Mucosa of gallbladder (tissue), 1 donor: ENCODE results near the gene ACKR3. TPM values are rescaled to one million over a fixed set of nuclear protein-coding genes. Genes with fewer than 3 reads are reported as not detected.

Experiments
- DNase-seq: peaks from one replicate; pipeline ENCODE4 v3.0.0-alpha.2; 2020; ENCODE audit warnings: low spot score
- total RNA-seq: library from RNA; stranded (reverse); gene quantifications from one replicate; pipeline ENCODE4 v1.2.1, GENCODE V29; 2021
- donor health status: DM: no; HTN: no; CAD: no.

Gene ACKR3
- total RNA-seq, 1 donor from 2014 or later, result 12.0 TPM

DNA sequence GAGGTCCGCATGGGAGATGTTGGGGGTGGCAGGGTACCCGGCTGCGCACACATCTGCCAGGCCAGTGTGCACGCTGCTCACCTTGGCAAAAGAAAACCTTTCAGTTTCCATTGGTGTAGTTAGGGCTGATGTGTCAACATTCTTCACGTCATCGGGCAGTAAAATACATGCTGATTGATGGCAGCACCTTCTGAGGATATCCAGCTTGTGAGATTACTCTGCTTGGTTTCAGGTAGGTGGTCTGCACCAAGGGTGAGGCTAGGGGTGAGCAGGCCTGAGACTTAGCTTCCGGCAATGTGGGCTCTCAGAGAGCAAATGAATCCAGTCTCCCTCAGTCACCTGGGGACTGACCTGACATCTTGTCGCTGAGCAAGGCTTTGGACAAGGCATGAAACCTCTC lies 19.3 kb upstream of the ACKR3 start:
- DNase-seq, result no peak

- DNase-seq, result no peak
Measured at GRCh38 chr2:236550701-236551465, 18.7 kb upstream of the ACKR3 start.

DNA sequence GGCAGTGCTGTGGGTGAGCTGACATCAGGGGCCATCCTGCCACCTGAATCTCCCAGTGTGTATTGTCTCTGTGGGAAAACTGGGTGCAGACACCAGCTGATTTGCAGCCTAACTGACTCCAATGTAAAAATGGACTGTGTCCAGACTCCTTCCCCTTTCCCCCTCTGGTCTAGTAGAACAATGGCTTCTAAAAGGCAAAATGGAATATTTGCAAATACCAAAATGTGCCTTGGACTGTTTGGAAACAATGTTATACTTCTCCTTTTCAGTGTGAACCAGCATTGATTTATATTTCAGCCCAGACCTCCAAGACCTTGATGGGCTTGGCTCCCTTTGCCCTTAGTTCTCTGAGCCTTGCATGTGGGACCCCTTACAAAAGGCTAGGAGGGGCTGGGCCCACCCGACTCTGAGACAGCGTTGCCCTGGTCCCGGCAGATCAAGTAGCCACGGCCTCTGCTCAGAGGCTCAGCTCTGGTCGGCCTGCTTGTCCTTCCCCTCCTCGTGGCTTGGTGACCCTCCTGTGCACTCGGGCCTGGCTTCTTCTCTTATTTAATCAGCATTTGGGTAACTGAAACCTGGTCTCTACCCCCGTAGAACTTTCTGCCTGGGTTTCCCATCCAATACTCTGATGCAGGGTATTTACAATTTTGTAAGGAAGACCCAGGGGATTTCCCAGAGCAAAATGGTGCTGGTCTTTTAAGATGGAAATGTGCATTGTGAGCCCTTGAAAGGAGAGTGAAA lies 18.0 kb upstream of the ACKR3 start:
- no peak for DNase-seq

- no peak for DNase-seq
Measured at GRCh38 chr2:236552212-236552542, 17.4 kb upstream of the ACKR3 start.

- DNase-seq, result no peak
Measured at GRCh38 chr2:236552581-236553363, 16.9 kb upstream of the ACKR3 start.

DNA sequence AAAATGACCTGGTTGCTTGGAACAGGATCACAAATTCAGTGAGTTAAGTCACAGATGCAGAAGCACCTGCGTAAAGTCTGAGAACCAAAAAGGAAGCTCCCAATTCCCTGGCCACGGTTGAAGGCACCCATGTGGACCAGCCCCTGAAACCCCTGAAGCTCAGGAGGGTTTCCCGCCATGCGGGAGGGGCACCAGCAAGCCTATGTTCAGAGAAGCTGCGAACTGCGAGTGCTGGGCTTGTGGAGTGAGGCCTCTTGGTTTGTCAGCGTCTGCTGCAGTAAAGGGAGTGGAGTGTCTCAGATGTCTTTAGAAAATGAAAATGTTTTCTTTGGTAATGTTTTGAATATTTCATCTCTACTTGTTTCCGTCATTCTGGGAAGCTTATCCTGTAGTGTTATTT lies 16.1 kb upstream of the ACKR3 start:
- DNase-seq, result no peak

DNA sequence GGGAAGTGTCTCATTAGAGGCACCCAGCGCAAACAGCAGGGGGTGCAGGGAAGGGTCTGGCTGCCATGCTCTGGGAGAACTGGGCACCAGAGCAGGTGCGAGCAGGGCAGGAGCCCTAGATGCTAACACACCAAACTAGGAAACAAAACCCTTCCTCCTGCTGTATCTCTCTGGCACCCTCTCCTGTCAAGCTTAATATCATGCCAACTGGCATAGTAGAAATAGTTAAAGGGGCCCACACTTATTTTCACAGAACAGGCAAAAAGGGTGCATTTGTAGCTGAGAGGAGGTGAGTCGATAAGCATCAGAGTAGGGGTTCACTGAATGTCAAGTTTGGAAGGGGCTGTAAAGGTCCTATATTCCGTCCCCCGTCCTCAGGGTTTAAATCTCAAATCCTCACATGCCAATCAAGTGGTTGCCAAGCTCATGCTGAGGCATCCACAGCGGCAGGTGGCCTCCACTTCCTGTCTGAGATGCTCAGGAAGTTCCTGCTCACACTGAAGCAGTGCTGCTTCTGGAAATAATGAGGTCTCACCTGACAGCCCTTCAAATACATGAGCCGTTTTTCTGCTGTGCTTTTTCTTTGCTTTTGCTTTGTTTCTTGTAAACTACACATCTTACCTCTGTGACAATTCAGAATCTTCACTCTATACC lies 14.9 kb upstream of the ACKR3 start:
- no peak for DNase-seq

GRCh38 chr2:236555481-236555880 lies 14.1 kb upstream of the ACKR3 start:
- no peak for DNase-seq

DNA sequence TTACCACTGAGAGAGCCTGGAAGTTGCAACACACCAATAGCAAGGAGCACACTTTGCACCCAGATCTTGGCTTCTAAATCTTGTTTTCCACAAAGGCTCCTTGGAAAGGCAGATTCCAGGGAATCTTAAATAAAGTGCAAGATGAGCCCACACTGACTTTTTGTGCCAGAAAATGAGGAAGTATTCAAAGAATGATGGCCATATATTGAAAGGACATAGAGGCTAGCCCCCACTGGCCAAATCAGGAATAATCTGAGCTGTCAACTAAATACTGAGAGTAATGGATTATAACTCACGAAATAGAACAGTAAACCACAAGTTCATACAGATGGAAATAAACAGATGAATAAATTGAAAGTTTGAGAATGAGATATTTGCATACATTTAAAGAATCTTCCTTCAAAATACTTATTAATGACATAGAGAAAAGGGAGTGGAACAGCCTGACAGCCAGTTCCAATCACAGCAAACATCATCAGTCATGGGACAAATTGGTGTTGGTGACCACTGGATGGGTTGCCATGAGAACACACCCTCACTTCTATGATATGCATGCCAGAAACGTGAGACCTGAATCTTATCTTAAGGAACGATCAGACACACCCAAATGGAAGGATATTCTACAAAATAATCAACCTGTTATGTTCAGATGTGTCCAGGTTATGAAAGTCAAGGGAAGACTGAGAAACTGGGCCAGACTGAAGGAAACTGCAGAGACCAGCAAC lies 12.2 kb upstream of the ACKR3 start:
- no peak for DNase-seq

GRCh38 chr2:236558036-236558435 lies 11.6 kb upstream of the ACKR3 start:
- no peak for DNase-seq

DNA sequence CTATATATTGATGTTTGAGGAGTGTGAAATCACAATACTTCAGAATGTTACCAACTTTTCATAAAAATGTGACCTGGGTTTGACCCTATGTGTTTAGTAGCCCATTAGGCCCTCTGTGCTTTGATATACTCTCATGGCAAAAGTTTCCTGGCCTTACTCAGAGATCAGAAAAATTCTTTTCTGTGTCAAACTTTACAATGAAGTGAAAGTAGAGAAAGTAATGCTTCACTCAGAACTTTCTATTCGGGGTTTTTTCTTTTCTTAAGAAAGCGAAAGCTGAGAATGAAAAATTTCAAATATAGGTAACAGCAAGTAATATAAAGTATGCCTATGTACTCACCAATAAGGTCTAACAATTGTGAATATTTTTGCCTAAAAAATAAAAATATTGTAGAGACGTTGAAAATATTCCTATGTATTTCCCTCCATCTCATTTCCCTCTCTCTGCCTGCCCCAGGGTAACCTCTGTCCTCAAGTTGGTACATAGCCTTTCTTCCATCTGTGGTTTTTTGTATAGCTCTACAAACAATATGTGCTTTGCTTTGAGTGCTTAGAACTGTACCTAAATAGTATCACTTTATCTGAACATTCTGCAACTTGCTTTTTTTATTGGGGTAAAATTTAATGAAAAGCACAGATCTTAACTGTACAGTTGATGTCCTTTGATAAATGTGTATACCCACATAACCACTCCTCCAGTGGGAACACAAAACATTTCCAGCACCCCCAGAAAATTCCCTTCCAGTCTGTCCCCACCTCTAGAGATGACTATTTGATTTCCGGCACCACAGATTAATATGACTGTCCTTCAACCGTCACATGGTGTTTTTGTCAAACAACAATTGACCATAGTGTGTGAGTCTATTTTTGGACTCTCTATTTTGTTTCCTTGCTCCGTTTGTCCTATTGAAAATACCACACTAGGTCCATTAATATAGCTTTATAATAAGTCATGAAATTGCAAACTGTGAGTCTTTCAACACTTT lies 10.3 kb upstream of the ACKR3 start:
- no peak for DNase-seq

GRCh38 chr2:236561874-236562273 lies 7.8 kb upstream of the ACKR3 start:
- no peak for DNase-seq

DNA sequence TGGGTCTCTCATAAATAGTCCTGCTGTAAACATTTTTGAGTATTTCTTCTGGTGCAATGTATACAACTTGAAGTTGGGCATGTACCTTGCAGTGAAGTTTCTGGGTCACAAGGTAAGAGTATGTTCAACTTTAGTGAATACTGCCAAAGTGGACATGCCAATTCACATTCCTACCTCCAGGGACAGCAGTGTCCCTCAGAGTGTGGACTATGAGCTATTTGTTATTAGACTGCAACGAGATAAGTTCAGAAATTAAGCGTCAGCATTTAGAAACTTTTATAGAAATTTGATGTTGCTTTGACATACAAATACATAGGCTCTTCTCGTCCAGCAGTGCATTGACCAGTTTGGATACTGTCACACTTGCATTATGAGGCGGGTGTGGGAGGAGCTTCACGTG lies 7.2 kb upstream of the ACKR3 start:
- DNase-seq, result peak; percentile 38

DNA sequence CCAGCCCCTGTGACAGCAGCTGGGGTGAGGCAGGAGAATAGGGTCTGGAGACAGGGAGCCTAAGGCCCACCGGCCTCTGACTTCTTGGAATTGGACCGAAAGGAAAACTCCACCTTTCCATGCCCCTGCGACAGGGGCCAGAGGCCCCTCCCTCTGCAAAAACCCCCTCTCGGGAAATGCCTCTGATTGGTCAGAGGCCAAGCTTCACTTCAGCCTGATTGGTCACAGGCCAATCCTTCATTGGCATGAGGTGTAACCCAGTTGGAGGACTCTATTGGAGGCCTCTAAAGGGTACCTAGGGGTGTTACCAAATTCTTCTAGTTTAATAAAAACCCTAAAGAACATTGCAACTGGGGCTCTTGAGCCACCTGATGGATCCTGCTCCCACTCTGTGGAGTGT lies 5.7 kb upstream of the ACKR3 start:
- no peak for DNase-seq

DNA sequence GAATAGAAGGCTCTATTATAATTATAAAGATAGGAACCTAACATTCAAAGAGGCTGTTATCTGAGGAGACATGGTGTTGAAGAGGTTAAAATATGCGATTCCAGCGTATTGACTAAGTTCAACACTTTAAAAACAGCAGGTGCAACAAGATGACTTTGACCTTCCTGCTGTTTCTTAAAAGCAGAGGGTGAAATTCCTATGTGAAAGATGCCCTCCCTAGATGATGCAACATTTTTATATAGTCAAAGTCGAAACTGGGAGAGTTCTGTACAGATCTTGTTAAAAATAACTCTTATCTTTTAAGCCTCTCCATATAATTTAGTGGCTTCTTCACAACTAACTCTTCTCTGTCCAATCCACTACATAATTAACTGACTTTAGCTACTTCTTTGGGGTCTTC lies 4.4 kb upstream of the ACKR3 start:
- DNase-seq, result no peak

- DNase-seq, result no peak
Measured at GRCh38 chr2:236565879-236566402, 3.7 kb upstream of the ACKR3 start.

DNA sequence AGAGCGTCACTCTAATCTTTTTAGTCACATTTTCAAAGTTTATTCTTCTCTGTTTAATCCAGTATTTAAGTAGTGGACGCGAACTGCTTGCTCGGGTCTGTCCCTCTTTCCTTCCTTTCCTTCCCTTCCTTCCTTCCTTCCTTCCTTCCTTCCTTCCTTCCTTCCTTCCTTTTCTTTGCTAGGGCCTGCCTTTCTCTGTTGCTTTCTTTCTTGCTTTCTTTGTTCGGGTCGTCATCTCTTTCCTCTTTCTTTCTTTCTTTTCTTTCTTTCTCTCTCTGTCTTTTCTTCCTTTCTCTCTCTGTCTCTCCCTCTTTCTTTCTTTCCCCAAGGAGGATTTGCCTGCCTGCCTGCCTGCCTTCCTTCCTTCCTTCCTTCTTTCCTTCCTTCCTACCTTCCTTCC lies 3.0 kb upstream of the ACKR3 start:
- no peak for DNase-seq

DNA sequence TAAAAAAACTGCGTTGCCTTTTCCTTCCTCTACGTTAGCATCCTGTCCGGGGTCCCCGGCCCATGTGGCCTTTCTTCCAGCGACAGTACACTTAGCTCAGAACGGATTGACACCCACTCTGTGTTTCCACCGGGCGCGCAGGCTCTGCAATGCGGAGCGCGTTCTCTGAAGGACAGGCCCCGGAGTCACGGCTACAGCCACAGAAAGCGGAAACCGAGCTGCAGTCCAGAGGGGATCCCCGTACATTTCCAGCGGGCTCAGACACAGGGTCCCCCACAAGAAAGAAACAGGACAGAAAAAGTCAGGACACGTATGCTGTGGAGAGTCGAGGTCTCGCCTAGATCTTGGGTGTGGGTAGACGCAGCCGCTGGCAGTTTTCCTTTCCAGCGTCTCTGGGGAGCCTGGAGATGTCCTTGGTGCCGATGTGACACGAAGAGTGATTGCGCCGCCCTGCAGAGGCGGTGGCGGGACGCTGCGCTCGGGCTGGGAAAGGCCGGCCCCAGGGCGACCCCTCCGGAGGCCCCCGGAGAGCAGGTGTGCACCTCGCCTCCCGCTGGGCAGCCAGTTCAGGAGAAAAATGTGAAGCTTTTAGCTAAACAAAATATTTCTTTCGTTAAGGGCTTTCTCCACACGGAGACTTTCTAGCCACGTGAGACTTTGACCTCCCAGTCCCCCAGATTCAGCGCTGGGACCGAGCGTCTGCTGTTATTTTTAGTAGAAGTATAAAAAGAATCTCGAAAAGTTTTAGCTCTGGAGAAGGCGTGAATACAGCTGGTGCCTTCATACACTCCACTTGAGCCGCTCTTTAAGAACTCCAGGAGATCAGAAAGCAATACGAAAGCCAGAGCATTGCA lies 1.3 kb upstream of the ACKR3 start:
- peak; percentile 30 for DNase-seq

GRCh38 chr2:236568922-236569572 lies 578 bp upstream of the ACKR3 start:
- DNase-seq, result no peak
